OCI-LY1 (cell line): ENCODE measurements around the gene TNFAIP3.

Experiments used
- CTCF ChIP-seq: fragments of 200-600 bp; sonication (generic), shearing (Covaris generic); IDR thresholded peaks from 2 replicates; pipeline ENCODE4 v1.5.1; 2017; ENCODE audit warnings: mild to moderate bottlenecking, antibody characterized with exemption, low read length, moderate library complexity, mixed read lengths
- EZH2 ChIP-seq: fragments of 200-600 bp; sonication (generic), shearing (Covaris generic); IDR thresholded peaks from 2 replicates; pipeline ENCODE4 v1.8.0; 2017; ENCODE audit warnings: borderline replicate concordance, mixed run types, mild to moderate bottlenecking, antibody characterized with exemption, low read length, moderate library complexity, mixed read lengths

- TF ChIP-seq EZH2 (no peak), CTCF (no peak)
Observed at GRCh38 chr6:137863091-137863797, 3.8 kb upstream of the TNFAIP3 start.
